Gastroesophageal sphincter (tissue), 3 donors: Measurements from ENCODE around the gene CFAP61.

ENCODE experiments used
- CTCF ChIP-seq, 4 experiments: fragments of 200-600 bp in 2 of 4; fragments of 450-650 bp in 2 of 4; sonication (generic) in 1 of 4; IDR thresholded peaks; one replicate each; pipeline ENCODE4 v1.5.1; 2017 to 2019; ENCODE audit warnings: antibody characterized with exemption in 4 of 4, mild to moderate bottlenecking in 2 of 4, moderate library complexity in 2 of 4
- EP300 ChIP-seq: sonication (generic); formaldehyde crosslinking; IDR thresholded peaks from one replicate; pipeline ENCODE4 v1.6.1; 2017; ENCODE audit warnings: antibody characterized with exemption, mild to moderate bottlenecking
- POLR2A ChIP-seq, 2 donors: fragments of 450-650 bp; IDR thresholded peaks; one replicate each; pipeline ENCODE4 v1.6.1; 2017; ENCODE audit warnings: antibody characterized with exemption in 2 of 2, mild to moderate bottlenecking in 2 of 2, moderate library complexity in 1 of 2
- POLR2AphosphoS5 ChIP-seq: sonication (generic); formaldehyde crosslinking; IDR thresholded peaks from one replicate; pipeline ENCODE4 v1.6.1; 2017; ENCODE audit warnings: antibody characterized with exemption

GRCh38 chr20:20022498-20022897 is 29.8 kb upstream of the CFAP61 start:
- TF ChIP-seq CTCF (IDR thresholded peaks at IDR 0.05) (no peak), POLR2AphosphoS5 (no peak), POLR2A (IDR thresholded peaks at IDR 0.05) (no peak), EP300 (no peak)
